CD4-positive, alpha-beta memory T cell (primary cell): ENCODE data around the gene FANCM. TPM values are rescaled to one million over a fixed set of nuclear protein-coding genes. Genes with fewer than 3 reads are reported as not detected.
A peak's percentile ranks its signal among the peaks of the same experiment; 100 is the strongest.

Source experiments
- CTCF ChIA-PET: fragments of 350-600 bp; sonication (Branson Sonifier 250); formaldehyde crosslinking; loops from one replicate; lab custom pipeline; 2021; ENCODE audit warnings: inconsistent platforms; ENCODE audit not compliant: partially characterized antibody; lab: Charles Lee
- POLR2A ChIA-PET: fragments of 350-600 bp; sonication (Branson Sonifier 250); formaldehyde crosslinking; loops from one replicate; lab custom pipeline; 2021; ENCODE audit not compliant: partially characterized antibody; lab: Charles Lee
- DNase-seq, 5 donors: peaks; one replicate each; pipeline versions ENCODE4 v3.0.0 to v3.0.0-alpha.2; 2020 to 2022; ENCODE audit warnings: mixed read lengths in 1 of 5
- H3K27ac ChIP-seq: one replicate; pipeline ENCODE4 v1.7.0; 2013; ENCODE audit warnings: low read depth, low read length
- H3K27me3 ChIP-seq: 2 replicates; pipeline ENCODE4 v1.7.0; 2013; ENCODE audit warnings: mild to moderate bottlenecking, low read length, moderate library complexity; ENCODE audit not compliant: insufficient read depth
- H3K36me3 ChIP-seq: 2 replicates; pipeline ENCODE4 v1.7.0; 2013; ENCODE audit warnings: mild to moderate bottlenecking, low read length, moderate library complexity; ENCODE audit not compliant: insufficient read depth
- H3K4me1 ChIP-seq: 2 replicates; pipeline ENCODE4 v1.7.0; 2013; ENCODE audit warnings: mild to moderate bottlenecking, low read length, moderate library complexity; ENCODE audit not compliant: insufficient read depth
- H3K4me3 ChIP-seq, 2 donors: one replicate each; pipeline ENCODE4 v1.7.0; 2013; ENCODE audit warnings: low read length in 2 of 2, mild to moderate bottlenecking in 1 of 2
- H3K9me3 ChIP-seq, 2 donors: one replicate each; pipeline ENCODE4 v1.7.0; 2013; ENCODE audit warnings: low read length in 2 of 2, control low read depth in 1 of 2; ENCODE audit not compliant: control insufficient read depth in 1 of 2
- H3K27ac Mint-ChIP-seq, 7 donors: one replicate each; pipeline ENCODE4 v1.8.0; 2020 to 2021; ENCODE audit warnings: mixed read lengths in 7 of 7, mild to moderate bottlenecking in 6 of 7, inconsistent platforms in 3 of 7, moderate library complexity in 3 of 7
- H3K27me3 Mint-ChIP-seq, 2 donors: one replicate each; pipeline ENCODE4 v1.8.0; 2020 to 2021; ENCODE audit warnings: mixed read lengths in 2 of 2
- H3K36me3 Mint-ChIP-seq, 2 donors: one replicate each; pipeline ENCODE4 v1.8.0; 2020 to 2021; ENCODE audit warnings: mixed read lengths in 2 of 2, inconsistent platforms in 1 of 2, mild to moderate bottlenecking in 1 of 2
- H3K4me1 Mint-ChIP-seq, 4 donors: one replicate each; pipeline ENCODE4 v1.8.0; 2020 to 2021; ENCODE audit warnings: mixed read lengths in 4 of 4, mild to moderate bottlenecking in 1 of 4
- H3K4me3 Mint-ChIP-seq, 8 donors: one replicate each; pipeline ENCODE4 v1.8.0; 2020 to 2021; ENCODE audit warnings: mixed read lengths in 8 of 8, mild to moderate bottlenecking in 7 of 8, moderate library complexity in 6 of 8, inconsistent platforms in 3 of 8
- H3K9me3 Mint-ChIP-seq, 8 donors: one replicate each; pipeline ENCODE4 v1.8.0; 2020 to 2021; ENCODE audit warnings: mixed read lengths in 8 of 8, mild to moderate bottlenecking in 5 of 8, inconsistent platforms in 3 of 8, moderate library complexity in 1 of 8
- intact Hi-C: fragments of 100-400 bp; cut with micrococcal nuclease; formaldehyde crosslinking; loops from one replicate; pipeline ENCODE4 v1.15.1; 2023
- polyA plus RNA-seq, 2 donors: library from polyadenylated mRNA; unstranded; fragments of 300-500 nt; fragmentation: Illumina TruSeq; gene quantifications; one replicate each; pipeline ENCODE4 v1.2.3, GENCODE V29; 2021
- total RNA-seq, 2 experiments: library from RNA; stranded (reverse); gene quantifications; one replicate each; pipeline ENCODE4 v1.2.3, GENCODE V29; 2021

FANCM gene
- total and polyA plus RNA-seq, 4 experiments from 2014 or later, result 2.1 to 8.6 (median 6.8) TPM

DNA sequence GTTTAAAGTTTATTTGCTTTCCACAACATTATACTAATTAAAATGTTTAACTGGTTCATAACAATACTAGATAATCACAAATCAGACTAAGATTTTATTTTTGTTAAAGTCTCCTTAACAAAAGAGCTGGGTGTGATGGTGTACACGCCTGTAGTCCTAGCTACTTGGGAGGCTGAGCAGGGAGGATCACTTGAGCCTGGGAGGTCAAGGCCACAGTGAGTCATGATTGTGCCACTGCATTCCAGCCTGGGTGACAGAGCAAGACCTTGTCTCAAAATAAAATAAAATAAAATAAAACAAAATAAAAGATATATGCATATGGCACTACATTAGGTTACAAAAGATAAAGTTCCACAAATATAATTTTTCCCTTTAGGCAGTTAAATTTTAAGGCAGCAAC is 111.7 kb downstream of the FANCM start:
- Histone ChIP-seq H3K27me3 (no peaks in the 10 kb centered on the region), H3K27ac (no peak overlapping the region), H3K9me3 (no peaks in the 10 kb centered on the region), H3K4me1 (peaks cover 54% of the 10 kb centered on the region), H3K36me3 (no peaks in the 10 kb centered on the region), H3K4me3 (no peak overlapping the region)
- no peak for DNase-seq
- Mint-ChIP-seq H3K27me3 (no peaks in the 10 kb centered on the region), H3K36me3 (peaks cover 0 to 5% of the 10 kb centered on the region in 2 donors), H3K4me3 (no peak overlapping the region), H3K9me3 (no peaks in the 10 kb centered on the region), H3K4me1 (peaks cover 19 to 31% (median 19%) of the 10 kb centered on the region in 4 donors), H3K27ac (no peak overlapping the region)
- POLR2A ChIA-PET, result interaction anchor here (1.7 kb wide), 1 partner anchor 286 kb away, joined by 5 read pairs; the partner anchor contains the start of genes KLHL28 and TOGARAM1
- CTCF ChIA-PET, result interaction anchor here (1.9 kb wide), 1 partner anchor 21 kb away, joined by 5 read pairs; no protein-coding TSS in a partner anchor
- intact Hi-C loops, result no loop called here

DNA sequence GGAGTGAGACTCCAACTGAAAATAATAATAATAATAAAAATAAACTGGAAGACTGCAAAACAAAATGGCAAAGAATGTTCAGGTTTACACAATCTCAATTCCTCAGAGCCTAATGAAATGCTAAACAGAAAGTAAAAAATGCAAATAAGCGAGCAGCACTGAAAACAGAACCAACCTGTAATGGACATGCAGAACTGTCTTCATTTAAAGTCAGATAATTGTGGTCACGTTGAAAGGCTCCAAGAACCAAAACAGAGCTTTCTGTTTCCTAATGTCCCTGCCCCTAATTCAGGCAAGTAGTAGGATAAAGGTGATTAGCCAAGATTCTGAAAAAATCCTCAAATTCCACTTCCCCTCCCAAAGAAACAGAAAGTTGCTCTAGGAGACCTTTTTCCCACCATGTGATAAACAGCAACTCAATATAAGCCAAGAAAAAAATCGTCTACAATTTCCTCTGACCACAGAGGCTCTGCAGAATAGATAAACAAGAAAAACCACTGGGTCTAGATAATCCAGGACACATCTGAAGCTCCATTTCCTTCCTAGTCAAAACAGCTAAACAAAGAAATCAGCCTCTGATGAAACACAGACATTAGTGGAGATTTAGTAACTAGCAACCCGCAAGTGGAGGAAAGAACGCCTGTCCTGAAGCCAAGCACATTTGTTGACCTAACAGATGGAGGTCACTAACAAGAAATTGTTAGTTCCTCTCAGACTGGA is 114.3 kb downstream of the FANCM start:
- H3K4me3 Mint-ChIP-seq, result peak overlapping the region; percentile 44 to 91 (median 68)
- Histone ChIP-seq H3K36me3 (no peaks in the 10 kb centered on the region), H3K27me3 (no peaks in the 10 kb centered on the region), H3K9me3 (no peaks in the 10 kb centered on the region), H3K4me3 (peak overlapping the region in 1 of 2 donors; percentile 23), H3K27ac (peak overlapping the region; percentile 22), H3K4me1 (peaks cover 57% of the 10 kb centered on the region)
- DNase-seq, result no peak
- H3K27ac Mint-ChIP-seq, result peak overlapping the region; percentile 44 to 86 (median 66)
- H3K9me3 Mint-ChIP-seq, result peaks cover 0 to 5% (median 0%) of the 10 kb centered on the region in 8 donors
- no peaks in the 10 kb centered on the region for H3K27me3 Mint-ChIP-seq
- CTCF ChIA-PET, result interaction anchor here (0.6 to 1.6 kb wide), 3 partner anchors 21 to 354 kb away, joined by 3 to 4 read pairs (median 4); partner anchors contain the start of gene FKBP3
- peaks cover 17 to 40% (median 25%) of the 10 kb centered on the region in 4 donors for H3K4me1 Mint-ChIP-seq
- POLR2A ChIA-PET, result interaction anchor here (1.4 kb wide), 1 partner anchor 288 kb away, joined by 8 read pairs; the partner anchor contains the start of genes KLHL28 and TOGARAM1
- intact Hi-C loops, result loop anchor here (5.0 kb wide), 1 partner anchor 338 kb away; no protein-coding TSS in a partner anchor
- H3K36me3 Mint-ChIP-seq, result peaks cover 0 to 13% of the 10 kb centered on the region in 2 donors

Other genes with a start within 250 kb of the FANCM start
- 10 to 100 TPM; 38.4 to 40.6 TPM for gene KLHL28, start 174.0 kb upstream of the FANCM start, total RNA-seq
- gene KLHL28, start 174.0 kb upstream of the FANCM start, polyA plus RNA-seq, result 10 to 100 TPM; 44.5 to 69.9 TPM
- gene TOGARAM1, start 173.7 kb upstream of the FANCM start, total RNA-seq, result 10 to 100 TPM; 11.3 to 11.5 TPM
- gene TOGARAM1, start 173.7 kb upstream of the FANCM start, polyA plus RNA-seq, result 1 to 10 TPM; 7.2 to 8.8 TPM
- gene PRPF39, start 51.8 kb upstream of the FANCM start, total RNA-seq, result 10 to 100 TPM; 80.7 to 85.6 TPM
- gene PRPF39, start 51.8 kb upstream of the FANCM start, polyA plus RNA-seq, result 10 to 100 TPM in 1 of 2 donors, 1 to 10 TPM in 1; 8.1 to 12.1 TPM
- 10 to 100 TPM; 57.0 to 64.7 TPM for gene FKBP3, start 1.4 kb upstream of the FANCM start, total RNA-seq
- 100 to 1,000 TPM in 1 of 2 donors, 10 to 100 TPM in 1; 61.9 to 101 TPM for gene FKBP3, start 1.4 kb upstream of the FANCM start, polyA plus RNA-seq
- gene MIS18BP1, start 117.3 kb downstream of the FANCM start, total RNA-seq, result 10 to 100 TPM; 30.6 to 31.2 TPM
- gene MIS18BP1, start 117.3 kb downstream of the FANCM start, polyA plus RNA-seq, result 10 to 100 TPM; 14.9 to 28.9 TPM